Liver (tissue), 9 donors: Measurements from ENCODE around the gene CCR4. TPM values are rescaled to one million over a fixed set of nuclear protein-coding genes. Genes with fewer than 3 reads are reported as not detected.

Source experiments
- DNase-seq: peaks from one replicate; pipeline ENCODE4 v3.0.0-alpha.2; 2017; ENCODE audit warnings: low spot score
- H3K27ac ChIP-seq, 2 donors: one replicate each; pipeline ENCODE4 v1.7.0; 2013; ENCODE audit warnings: inconsistent platforms in 2 of 2, low read length in 2 of 2, control low read depth in 1 of 2, low read depth in 1 of 2, mild to moderate bottlenecking in 1 of 2
- H3K27me3 ChIP-seq, 4 donors: one replicate each; pipeline versions ENCODE4 v1.6.1 to v1.7.0; 2013; ENCODE audit warnings: low read length in 3 of 4, inconsistent platforms in 1 of 4, mild to moderate bottlenecking in 1 of 4, moderate library complexity in 1 of 4; ENCODE audit not compliant: control insufficient read depth in 4 of 4, insufficient read depth in 4 of 4
- H3K36me3 ChIP-seq, 4 donors: one replicate each; pipeline versions ENCODE4 v1.6.1 to v1.7.0; 2013; ENCODE audit warnings: low read length in 3 of 4, mild to moderate bottlenecking in 3 of 4, low read depth in 1 of 4, moderate library complexity in 1 of 4; ENCODE audit not compliant: control insufficient read depth in 4 of 4, insufficient read depth in 3 of 4
- H3K4me1 ChIP-seq, 4 donors: one replicate each; pipeline versions ENCODE4 v1.6.1 to v1.7.0; 2013; ENCODE audit warnings: low read length in 3 of 4, mild to moderate bottlenecking in 3 of 4, moderate library complexity in 1 of 4; ENCODE audit not compliant: control insufficient read depth in 4 of 4, insufficient read depth in 4 of 4
- H3K4me3 ChIP-seq, 3 donors: one replicate each; pipeline versions ENCODE4 v1.6.1 to v1.7.0; 2013; ENCODE audit warnings: low read length in 3 of 3, control low read depth in 1 of 3, low read depth in 1 of 3, mild to moderate bottlenecking in 1 of 3
- H3K9ac ChIP-seq, 2 donors: one replicate each; pipeline ENCODE4 v1.7.0; 2013; ENCODE audit warnings: low read length in 2 of 2, mild to moderate bottlenecking in 2 of 2, moderate library complexity in 2 of 2, control low read depth in 1 of 2, low read depth in 1 of 2
- H3K9me3 ChIP-seq, 4 donors: one replicate each; pipeline versions ENCODE4 v1.6.1 to v1.7.0; 2013; ENCODE audit warnings: low read length in 3 of 4; ENCODE audit not compliant: control insufficient read depth in 4 of 4
- EGR1 ChIP-seq, 2 donors: IDR thresholded peaks; 2 replicates each; pipeline ENCODE4 v1.6.1; 2016 to 2018; ENCODE audit warnings: antibody characterized with exemption in 2 of 2, low read depth in 2 of 2
- FOXA1 ChIP-seq: IDR thresholded peaks from 2 replicates; pipeline ENCODE4 v1.6.1; 2016; ENCODE audit warnings: antibody characterized with exemption
- FOXA2 ChIP-seq: IDR thresholded peaks from 2 replicates; pipeline ENCODE4 v1.6.1; 2016; ENCODE audit warnings: antibody characterized with exemption
- GABPA ChIP-seq, 2 donors: IDR thresholded peaks in 1 of 2; conservative IDR thresholded peaks in 1 of 2; 2 replicates each; pipeline ENCODE4 v1.6.1; 2016; ENCODE audit warnings: antibody characterized with exemption in 2 of 2, mild to moderate bottlenecking in 1 of 2, moderate library complexity in 1 of 2
- HNF4A ChIP-seq, 2 donors: conservative IDR thresholded peaks; 2 replicates each; pipeline ENCODE4 v1.6.1; 2016; ENCODE audit warnings: antibody characterized with exemption in 2 of 2, mild to moderate bottlenecking in 2 of 2
- HNF4G ChIP-seq: IDR thresholded peaks from 2 replicates; pipeline ENCODE4 v1.6.1; 2016; ENCODE audit warnings: antibody characterized with exemption
- JUND ChIP-seq, 2 donors: IDR thresholded peaks; 2 replicates each; pipeline ENCODE4 v1.6.1; 2016; ENCODE audit warnings: antibody characterized with exemption in 2 of 2
- NR2F2 ChIP-seq: IDR thresholded peaks from 2 replicates; pipeline ENCODE4 v1.6.1; 2016; ENCODE audit warnings: antibody characterized with exemption
- RAD21 ChIP-seq, 2 donors: IDR thresholded peaks; 2 replicates each; pipeline ENCODE4 v1.6.1; 2016; ENCODE audit warnings: antibody characterized with exemption in 2 of 2, mild to moderate bottlenecking in 2 of 2
- RXRA ChIP-seq, 2 donors: IDR thresholded peaks; 2 replicates each; pipeline ENCODE4 v1.6.1; 2017 to 2018; ENCODE audit warnings: antibody characterized with exemption in 2 of 2, mild to moderate bottlenecking in 1 of 2
- SP1 ChIP-seq: IDR thresholded peaks from 2 replicates; pipeline ENCODE4 v1.6.1; 2018; ENCODE audit warnings: antibody characterized with exemption, mild to moderate bottlenecking
- TAF1 ChIP-seq: conservative IDR thresholded peaks from 2 replicates; pipeline ENCODE4 v1.6.1; 2016; ENCODE audit warnings: antibody characterized with exemption, mild to moderate bottlenecking
- YY1 ChIP-seq: IDR thresholded peaks from 2 replicates; pipeline ENCODE4 v1.6.1; 2016; ENCODE audit warnings: antibody characterized with exemption, mild to moderate bottlenecking
- ZBTB33 ChIP-seq: IDR thresholded peaks from 2 replicates; pipeline ENCODE4 v1.6.1; 2016; ENCODE audit warnings: antibody characterized with exemption
- WGBS: extraction: QIAGEN DNeasy Blood & Tissue Kit; methylation state at CpG from one replicate; pipeline ENCODE4 v1.1.7; 2013; 5-methylcytosine and 5-hydroxymethylcytosine counted together
- polyA plus RNA-seq, 2 donors: library from polyadenylated mRNA; stranded (reverse) in 1 of 2; unstranded in 1 of 2; fragments of 200-250 nt in 1 of 2; fragments of >200 nt in 1 of 2; fragmentation: Nextera tagmentation in 1 of 2; extraction: Ambion mirVana in 1 of 2; gene quantifications; one replicate each; pipeline versions ENCODE4 v1.2.1 to v1.2.3, GENCODE V29; 2013 to 2015
- total RNA-seq, 2 donors: library from RNA; depleted of rRNA; stranded (reverse); fragments of >200 nt; gene quantifications; one replicate each; pipeline ENCODE4 v1.2.3, GENCODE V29; 2014
- TF ChIP-seq, protein P1 (sequence below): IDR thresholded peaks from 2 replicates; pipeline ENCODE4 v1.6.1; 2016; ENCODE audit warnings: antibody characterized with exemption, mild to moderate bottlenecking
- TF ChIP-seq, protein P2 (sequence below): fragments of 150-350 bp; IDR thresholded peaks from 2 replicates; pipeline ENCODE4 v1.5.1; 2017; ENCODE audit warnings: improper control_type of control experiment, low read depth, low read length; ENCODE audit not compliant: missing input control
- TF ChIP-seq, protein P3 (sequence below): IDR thresholded peaks from 2 replicates; pipeline ENCODE4 v1.6.1; 2016; ENCODE audit warnings: antibody characterized with exemption
- TF ChIP-seq, protein P4 (sequence below): IDR thresholded peaks from 2 replicates; pipeline ENCODE4 v1.6.1; 2016; ENCODE audit warnings: antibody characterized with exemption
- donor health status: healthy.
- donor health status: healthy.
- donor health status: healthy.
- donor health status: healthy.
- donor health status: healthy.

The CCR4 gene
- total and polyA plus RNA-seq, 4 donors, result 0.07 to 1.0 (median 0.17) TPM

- TF ChIP-seq YY1 (no peak), GABPA (IDR thresholded peaks at IDR 0.05 in 1 of 2, conservative IDR thresholded peaks at IDR 0.05 in 1 of 2) (no peak)
- Histone ChIP-seq H3K27ac (no peak overlapping the region), H3K4me1 (no peaks in the 10 kb centered on the region), H3K4me3 (no peak overlapping the region), H3K27me3 (no peaks in the 10 kb centered on the region), H3K36me3 (no peaks in the 10 kb centered on the region), H3K9me3 (no peaks in the 10 kb centered on the region), H3K9ac (no peak overlapping the region)
- 100% methylated on average over 3 of the region's 3 CpGs for WGBS
- DNase-seq, result no peak
Observed at GRCh38 chr3:32950516-32950915, 928 bp upstream of the CCR4 start.

- Histone ChIP-seq H3K9ac (no peak overlapping the region), H3K4me3 (no peak overlapping the region), H3K27me3 (no peaks in the 10 kb centered on the region), H3K9me3 (no peaks in the 10 kb centered on the region), H3K36me3 (no peaks in the 10 kb centered on the region), H3K4me1 (no peaks in the 10 kb centered on the region), H3K27ac (no peak overlapping the region)
- DNase-seq, result no peak
- TF ChIP-seq, protein P1, sequence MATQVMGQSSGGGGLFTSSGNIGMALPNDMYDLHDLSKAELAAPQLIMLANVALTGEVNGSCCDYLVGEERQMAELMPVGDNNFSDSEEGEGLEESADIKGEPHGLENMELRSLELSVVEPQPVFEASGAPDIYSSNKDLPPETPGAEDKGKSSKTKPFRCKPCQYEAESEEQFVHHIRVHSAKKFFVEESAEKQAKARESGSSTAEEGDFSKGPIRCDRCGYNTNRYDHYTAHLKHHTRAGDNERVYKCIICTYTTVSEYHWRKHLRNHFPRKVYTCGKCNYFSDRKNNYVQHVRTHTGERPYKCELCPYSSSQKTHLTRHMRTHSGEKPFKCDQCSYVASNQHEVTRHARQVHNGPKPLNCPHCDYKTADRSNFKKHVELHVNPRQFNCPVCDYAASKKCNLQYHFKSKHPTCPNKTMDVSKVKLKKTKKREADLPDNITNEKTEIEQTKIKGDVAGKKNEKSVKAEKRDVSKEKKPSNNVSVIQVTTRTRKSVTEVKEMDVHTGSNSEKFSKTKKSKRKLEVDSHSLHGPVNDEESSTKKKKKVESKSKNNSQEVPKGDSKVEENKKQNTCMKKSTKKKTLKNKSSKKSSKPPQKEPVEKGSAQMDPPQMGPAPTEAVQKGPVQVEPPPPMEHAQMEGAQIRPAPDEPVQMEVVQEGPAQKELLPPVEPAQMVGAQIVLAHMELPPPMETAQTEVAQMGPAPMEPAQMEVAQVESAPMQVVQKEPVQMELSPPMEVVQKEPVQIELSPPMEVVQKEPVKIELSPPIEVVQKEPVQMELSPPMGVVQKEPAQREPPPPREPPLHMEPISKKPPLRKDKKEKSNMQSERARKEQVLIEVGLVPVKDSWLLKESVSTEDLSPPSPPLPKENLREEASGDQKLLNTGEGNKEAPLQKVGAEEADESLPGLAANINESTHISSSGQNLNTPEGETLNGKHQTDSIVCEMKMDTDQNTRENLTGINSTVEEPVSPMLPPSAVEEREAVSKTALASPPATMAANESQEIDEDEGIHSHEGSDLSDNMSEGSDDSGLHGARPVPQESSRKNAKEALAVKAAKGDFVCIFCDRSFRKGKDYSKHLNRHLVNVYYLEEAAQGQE, result no peak
- TF ChIP-seq GABPA (IDR thresholded peaks at IDR 0.05 in 1 of 2, conservative IDR thresholded peaks at IDR 0.05 in 1 of 2) (no peak), FOXA1 (no peak), RXRA (IDR thresholded peaks at IDR 0.05) (no peak), RAD21 (IDR thresholded peaks at IDR 0.05) (no peak), ZBTB33 (no peak), HNF4G (no peak), NR2F2 (no peak), EGR1 (IDR thresholded peaks at IDR 0.05; ENCODE audit: low read depth in 2 of 2) (no peak), HNF4A (conservative IDR thresholded peaks at IDR 0.05) (no peak), FOXA2 (no peak), JUND (IDR thresholded peaks at IDR 0.05) (no peak), YY1 (no peak), TAF1 (no peak), SP1 (no peak)
- TF ChIP-seq, protein P2, sequence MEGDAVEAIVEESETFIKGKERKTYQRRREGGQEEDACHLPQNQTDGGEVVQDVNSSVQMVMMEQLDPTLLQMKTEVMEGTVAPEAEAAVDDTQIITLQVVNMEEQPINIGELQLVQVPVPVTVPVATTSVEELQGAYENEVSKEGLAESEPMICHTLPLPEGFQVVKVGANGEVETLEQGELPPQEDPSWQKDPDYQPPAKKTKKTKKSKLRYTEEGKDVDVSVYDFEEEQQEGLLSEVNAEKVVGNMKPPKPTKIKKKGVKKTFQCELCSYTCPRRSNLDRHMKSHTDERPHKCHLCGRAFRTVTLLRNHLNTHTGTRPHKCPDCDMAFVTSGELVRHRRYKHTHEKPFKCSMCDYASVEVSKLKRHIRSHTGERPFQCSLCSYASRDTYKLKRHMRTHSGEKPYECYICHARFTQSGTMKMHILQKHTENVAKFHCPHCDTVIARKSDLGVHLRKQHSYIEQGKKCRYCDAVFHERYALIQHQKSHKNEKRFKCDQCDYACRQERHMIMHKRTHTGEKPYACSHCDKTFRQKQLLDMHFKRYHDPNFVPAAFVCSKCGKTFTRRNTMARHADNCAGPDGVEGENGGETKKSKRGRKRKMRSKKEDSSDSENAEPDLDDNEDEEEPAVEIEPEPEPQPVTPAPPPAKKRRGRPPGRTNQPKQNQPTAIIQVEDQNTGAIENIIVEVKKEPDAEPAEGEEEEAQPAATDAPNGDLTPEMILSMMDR, result no peak
- TF ChIP-seq, protein P3, sequence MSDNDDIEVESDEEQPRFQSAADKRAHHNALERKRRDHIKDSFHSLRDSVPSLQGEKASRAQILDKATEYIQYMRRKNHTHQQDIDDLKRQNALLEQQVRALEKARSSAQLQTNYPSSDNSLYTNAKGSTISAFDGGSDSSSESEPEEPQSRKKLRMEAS, result no peak
- TF ChIP-seq, protein P4, sequence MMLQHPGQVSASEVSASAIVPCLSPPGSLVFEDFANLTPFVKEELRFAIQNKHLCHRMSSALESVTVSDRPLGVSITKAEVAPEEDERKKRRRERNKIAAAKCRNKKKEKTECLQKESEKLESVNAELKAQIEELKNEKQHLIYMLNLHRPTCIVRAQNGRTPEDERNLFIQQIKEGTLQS, result no peak
- WGBS, result 87% methylated on average over 11 of the region's 11 CpGs
Observed at GRCh38 chr3:32952369-32953077, 1.1 kb downstream of the CCR4 start.
